GM23338 (cell line): Measurements from ENCODE around the gene PLBD1. TPM values are rescaled to one million over a fixed set of nuclear protein-coding genes. Genes with fewer than 3 reads are reported as not detected.

ENCODE experiments used
- ATAC-seq: fragments of 200-7000 bp; cut with Tn5 transposase; 3 replicates; pipeline ENCODE4 v1.9.1; 2020
- DNase-seq: peaks from one replicate; pipeline ENCODE4 v3.0.0-alpha.2; 2015; ENCODE audit warnings: low spot score
- H2AFZ ChIP-seq: fragments of 200-600 bp; sonication (generic); 2 replicates; pipeline ENCODE4 v1.8.0; 2016; ENCODE audit warnings: antibody characterized with exemption, mild to moderate bottlenecking, moderate library complexity
- H3F3A ChIP-seq: fragments of 200-600 bp; sonication (generic); replicated peaks from 2 replicates; pipeline ENCODE4 v1.8.0; 2017; ENCODE audit warnings: antibody characterized with exemption, mixed run types, low read depth
- H3K27ac ChIP-seq: fragments of 200-600 bp; sonication (generic); 2 replicates; pipeline ENCODE4 v1.6.1; 2016; ENCODE audit warnings: low read depth
- H3K27me3 ChIP-seq: fragments of 200-600 bp; sonication (generic); 2 replicates; pipeline ENCODE4 v1.8.0; 2016; ENCODE audit warnings: mild to moderate bottlenecking, mixed run types, moderate library complexity; ENCODE audit not compliant: insufficient read depth
- H3K36me3 ChIP-seq: fragments of 200-600 bp; sonication (generic); 2 replicates; pipeline ENCODE4 v1.8.0; 2016; ENCODE audit warnings: mild to moderate bottlenecking; ENCODE audit not compliant: insufficient read depth
- H3K4me1 ChIP-seq: fragments of 200-600 bp; sonication (generic); 2 replicates; pipeline ENCODE4 v1.8.0; 2016; ENCODE audit warnings: mild to moderate bottlenecking, moderate library complexity; ENCODE audit not compliant: insufficient read depth
- H3K4me2 ChIP-seq: fragments of 200-600 bp; sonication (generic); 2 replicates; pipeline ENCODE4 v1.7.1; 2017; ENCODE audit warnings: mixed run types
- H3K4me3 ChIP-seq: fragments of 200-600 bp; sonication (generic); 2 replicates; pipeline ENCODE4 v1.6.1; 2016; ENCODE audit warnings: mixed run types
- H3K79me2 ChIP-seq: fragments of 200-600 bp; sonication (generic); replicated peaks from 2 replicates; pipeline ENCODE4 v1.8.0; 2017; ENCODE audit warnings: mild to moderate bottlenecking; ENCODE audit not compliant: insufficient read depth
- H3K9me2 ChIP-seq: fragments of 200-600 bp; sonication (generic); 2 replicates; pipeline ENCODE4 v1.8.0; 2017; ENCODE audit not compliant: insufficient read depth
- H4K20me1 ChIP-seq: fragments of 200-600 bp; sonication (generic); replicated peaks from 2 replicates; pipeline ENCODE4 v1.8.0; 2017; ENCODE audit warnings: mild to moderate bottlenecking; ENCODE audit not compliant: insufficient read depth
- H3K27ac Mint-ChIP-seq: 2 replicates; pipeline ENCODE4 v1.8.0; 2020; ENCODE audit warnings: inconsistent platforms, mild to moderate bottlenecking, moderate library complexity, mixed read lengths
- H3K27me3 Mint-ChIP-seq: 3 replicates; pipeline ENCODE4 v1.8.0; 2022; ENCODE audit warnings: low read depth, mild to moderate bottlenecking, moderate library complexity, mixed read lengths, inconsistent platforms; ENCODE audit not compliant: insufficient read depth, poor library complexity
- H3K36me3 Mint-ChIP-seq: 3 replicates; pipeline ENCODE4 v1.8.0; 2021; ENCODE audit warnings: low read depth, mild to moderate bottlenecking, inconsistent platforms, moderate library complexity, mixed read lengths
- H3K4me1 Mint-ChIP-seq: 3 replicates; pipeline ENCODE4 v1.8.0; 2020; ENCODE audit warnings: mild to moderate bottlenecking, inconsistent platforms, mixed read lengths
- H3K4me3 Mint-ChIP-seq: 3 replicates; pipeline ENCODE4 v1.8.0; 2021; ENCODE audit warnings: moderate library complexity, mild to moderate bottlenecking, inconsistent platforms, mixed read lengths
- H3K9me3 Mint-ChIP-seq: 3 replicates; pipeline ENCODE4 v1.8.0; 2020; ENCODE audit warnings: moderate library complexity, mild to moderate bottlenecking, inconsistent platforms, mixed read lengths
- CREB1 ChIP-seq: fragments of 250-450 bp; sonication (Bioruptor Pico); IDR thresholded peaks from 2 replicates; pipeline ENCODE4 v1.5.0; 2020; ENCODE audit warnings: low read depth, mild to moderate bottlenecking, moderate library complexity
- CTCF ChIP-seq, 2 experiments: fragments of 200-600 bp in 1 of 2; sonication (generic) in 1 of 2; conservative IDR thresholded peaks; 2 replicates each; pipeline versions ENCODE4 v1.5.1 to v1.6.1; 2016 to 2017; ENCODE audit warnings: antibody characterized with exemption in 2 of 2, low read depth in 2 of 2, mild to moderate bottlenecking in 2 of 2, moderate library complexity in 1 of 2
- ETS1 ChIP-seq: IDR thresholded peaks from 2 replicates; pipeline ENCODE4 v1.6.1; 2016; ENCODE audit warnings: antibody characterized with exemption
- EZH2 ChIP-seq: fragments of 200-600 bp; sonication (generic); IDR thresholded peaks from one replicate; pipeline ENCODE4 v1.8.0; 2017; ENCODE audit warnings: antibody characterized with exemption, mild to moderate bottlenecking, low read depth; ENCODE audit not compliant: unreplicated experiment
- EZH2phosphoT487 ChIP-seq: fragments of 200-600 bp; sonication (generic); IDR thresholded peaks from one replicate; pipeline ENCODE4 v1.8.1; 2018; ENCODE audit warnings: antibody characterized with exemption; ENCODE audit not compliant: unreplicated experiment
- JUNB ChIP-seq: IDR thresholded peaks from one replicate; pipeline ENCODE4 v1.6.1; 2016; ENCODE audit warnings: antibody characterized with exemption; ENCODE audit not compliant: unreplicated experiment
- NANOG ChIP-seq: IDR thresholded peaks from 2 replicates; pipeline ENCODE4 v1.6.1; 2016; ENCODE audit warnings: antibody characterized with exemption, borderline replicate concordance
- POLR2AphosphoS5 ChIP-seq: IDR thresholded peaks from 2 replicates; pipeline ENCODE4 v1.6.1; 2016; ENCODE audit warnings: antibody characterized with exemption, low read depth
- REST ChIP-seq: IDR thresholded peaks from one replicate; pipeline ENCODE4 v1.6.1; 2018; ENCODE audit warnings: antibody characterized with exemption; ENCODE audit not compliant: unreplicated experiment
- STAT1 ChIP-seq: IDR thresholded peaks from one replicate; pipeline ENCODE4 v1.6.1; 2016; ENCODE audit warnings: antibody characterized with exemption; ENCODE audit not compliant: unreplicated experiment
- ZNF114 ChIP-seq: fragments of 250-450 bp; sonication (Bioruptor Pico); IDR thresholded peaks from 2 replicates; pipeline ENCODE4 v1.5.0; 2020; ENCODE audit warnings: mild to moderate bottlenecking, moderate library complexity
- ZNF331 ChIP-seq: fragments of 250-450 bp; sonication (Bioruptor Pico); IDR thresholded peaks from 2 replicates; pipeline ENCODE4 v1.5.0; 2020; ENCODE audit warnings: low read depth, mild to moderate bottlenecking, moderate library complexity
- ZNF462 ChIP-seq: fragments of 250-450 bp; sonication (Bioruptor Pico); IDR thresholded peaks from 2 replicates; pipeline ENCODE4 v1.5.0; 2020; ENCODE audit warnings: mild to moderate bottlenecking, moderate library complexity
- polyA plus RNA-seq: library from polyadenylated mRNA; unstranded; fragments of >200 nt; fragmentation: Nextera tagmentation; extraction: Ambion mirVana; gene quantifications from 2 replicates; pipeline ENCODE4 v1.2.1, GENCODE V29; 2016
- total RNA-seq: library from RNA; depleted of rRNA; stranded (reverse); fragments of >200 nt; shearing (Covaris generic); gene quantifications from 2 replicates; pipeline ENCODE4 v1.2.3, GENCODE V29; 2014

Gene PLBD1
- total and polyA plus RNA-seq, 2 experiments from 2014 or later: 10.2 to 16.3 TPM

- TF ChIP-seq NANOG (no peak), ZNF331 (CRISPR knock-in tag) (no peak), JUNB (no peak), ZNF462 (CRISPR knock-in tag) (no peak), ETS1 (no peak), EZH2 (no peak), EZH2phosphoT487 (no peak), POLR2AphosphoS5 (no peak), CTCF (conservative IDR thresholded peaks at IDR 0.05; ENCODE audit: low read depth in 2 of 2) (no peak), CREB1 (no peak), ZNF114 (CRISPR knock-in tag) (no peak), STAT1 (no peak), REST (no peak)
- no peak overlapping the region for H3K27ac Mint-ChIP-seq
- Histone ChIP-seq H3K4me3 (no peak overlapping the region), H3K4me2 (no peak overlapping the region), H2AFZ (no peak overlapping the region), H3K27me3 (no peaks in the 10 kb centered on the region), H3F3A (no peaks in the 10 kb centered on the region), H3K79me2 (no peaks in the 10 kb centered on the region), H4K20me1 (no peaks in the 10 kb centered on the region), H3K36me3 (no peaks in the 10 kb centered on the region), H3K27ac (no peak overlapping the region), H3K4me1 (no peaks in the 10 kb centered on the region), H3K9me2 (no peaks in the 10 kb centered on the region)
- no peak for DNase-seq
- no peaks in the 10 kb centered on the region for H3K36me3 Mint-ChIP-seq
- ATAC-seq: no peak
- H3K9me3 Mint-ChIP-seq: no peaks in the 10 kb centered on the region
- no peaks in the 10 kb centered on the region for H3K4me1 Mint-ChIP-seq
- H3K27me3 Mint-ChIP-seq: peaks cover 2% of the 10 kb centered on the region
- no peak overlapping the region for H3K4me3 Mint-ChIP-seq
These were observed 22.2 kb downstream of the PLBD1 start for GRCh38 chr12:14545144-14546124.
